Tibial artery (tissue), 4 donors: ENCODE data around the gene FCAMR.
"Not testable (repeated sequence)": the region's sequence is repeated elsewhere in the genome, so short reads cannot be mapped to it uniquely, and the experiment has no call there.

Experiments
- DNase-seq, 2 donors: peaks; one replicate each; pipeline ENCODE4 v3.0.0-alpha.2; 2019
- H3K27ac ChIP-seq, 2 donors: fragments of 200-600 bp; sonication (generic) in 1 of 2; 1 replicate in 1 of 2; 2 replicates in 1 of 2; pipeline ENCODE4 v1.5.1; 2018 to 2019; ENCODE audit warnings: mild to moderate bottlenecking in 1 of 2
- H3K27me3 ChIP-seq, 2 donors: fragments of 200-600 bp; sonication (generic) in 1 of 2; one replicate each; pipeline versions ENCODE4 v1.5.1 to v1.6.0; 2016 to 2019
- H3K36me3 ChIP-seq, 3 donors: fragments of 200-600 bp; sonication (generic) in 2 of 3; one replicate each; pipeline ENCODE4 v1.5.1; 2016 to 2019; ENCODE audit warnings: mild to moderate bottlenecking in 2 of 3
- H3K4me1 ChIP-seq, 4 donors: fragments of 200-600 bp; sonication (generic) in 2 of 4; 1 replicate in 3 of 4; 2 replicates in 1 of 4; pipeline ENCODE4 v1.5.1; 2016 to 2019
- H3K4me3 ChIP-seq, 2 donors: fragments of 200-600 bp; sonication (generic) in 1 of 2; 1 replicate in 1 of 2; 2 replicates in 1 of 2; pipeline ENCODE4 v1.5.1; 2018 to 2019; ENCODE audit warnings: mild to moderate bottlenecking in 2 of 2
- H3K9me3 ChIP-seq, 3 donors: fragments of 200-600 bp; sonication (generic) in 1 of 3; one replicate each; pipeline ENCODE4 v1.5.1; 2016 to 2019
- intact Hi-C: fragments of 100-400 bp; cut with DNase I; formaldehyde crosslinking; loops from one replicate; pipeline ENCODE4 v1.15.0; 2023; ENCODE audit warnings: low total_unique reads
- TF ChIP-seq, protein P1 (sequence below), 2 experiments: fragments of 200-600 bp in 1 of 2; fragments of 450-650 bp in 1 of 2; IDR thresholded peaks; one replicate each; pipeline ENCODE4 v1.5.1; 2017 to 2019; ENCODE audit warnings: antibody characterized with exemption in 2 of 2, mild to moderate bottlenecking in 1 of 2, moderate library complexity in 1 of 2

FCAMR gene

GRCh38 chr1:206925106-206925736 lies 45.0 kb downstream of the FCAMR start:
- Histone ChIP-seq H3K27me3 (peaks cover 0 to 6% of the 10 kb centered on the region in 2 donors), H3K27ac (no peak overlapping the region), H3K4me3 (no peak overlapping the region), H3K36me3 (no peaks in the 10 kb centered on the region), H3K9me3 (no peaks in the 10 kb centered on the region), H3K4me1 (no peaks in the 10 kb centered on the region)
- TF ChIP-seq, protein P1, sequence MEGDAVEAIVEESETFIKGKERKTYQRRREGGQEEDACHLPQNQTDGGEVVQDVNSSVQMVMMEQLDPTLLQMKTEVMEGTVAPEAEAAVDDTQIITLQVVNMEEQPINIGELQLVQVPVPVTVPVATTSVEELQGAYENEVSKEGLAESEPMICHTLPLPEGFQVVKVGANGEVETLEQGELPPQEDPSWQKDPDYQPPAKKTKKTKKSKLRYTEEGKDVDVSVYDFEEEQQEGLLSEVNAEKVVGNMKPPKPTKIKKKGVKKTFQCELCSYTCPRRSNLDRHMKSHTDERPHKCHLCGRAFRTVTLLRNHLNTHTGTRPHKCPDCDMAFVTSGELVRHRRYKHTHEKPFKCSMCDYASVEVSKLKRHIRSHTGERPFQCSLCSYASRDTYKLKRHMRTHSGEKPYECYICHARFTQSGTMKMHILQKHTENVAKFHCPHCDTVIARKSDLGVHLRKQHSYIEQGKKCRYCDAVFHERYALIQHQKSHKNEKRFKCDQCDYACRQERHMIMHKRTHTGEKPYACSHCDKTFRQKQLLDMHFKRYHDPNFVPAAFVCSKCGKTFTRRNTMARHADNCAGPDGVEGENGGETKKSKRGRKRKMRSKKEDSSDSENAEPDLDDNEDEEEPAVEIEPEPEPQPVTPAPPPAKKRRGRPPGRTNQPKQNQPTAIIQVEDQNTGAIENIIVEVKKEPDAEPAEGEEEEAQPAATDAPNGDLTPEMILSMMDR (IDR thresholded peaks at IDR 0.05), result no peak
- DNase-seq, result peak in 1 of 2 donors; percentile 39
- intact Hi-C loops, result no loop called here

- no peak for DNase-seq
- no peaks in the 10 kb centered on the region for H3K9me3 ChIP-seq
- H3K4me1 ChIP-seq, result no peaks in the 10 kb centered on the region
- H3K4me3 ChIP-seq, result no peak overlapping the region
- TF ChIP-seq, protein P1 (IDR thresholded peaks at IDR 0.05), result no peak
- no peaks in the 10 kb centered on the region for H3K36me3 ChIP-seq
- H3K27ac ChIP-seq, result no peak overlapping the region
- intact Hi-C loops, result no loop called here
- H3K27me3 ChIP-seq, result peaks cover 0 to 6% of the 10 kb centered on the region in 2 donors
Measured at GRCh38 chr1:206924592-206925105, 45.6 kb downstream of the FCAMR start.

DNA sequence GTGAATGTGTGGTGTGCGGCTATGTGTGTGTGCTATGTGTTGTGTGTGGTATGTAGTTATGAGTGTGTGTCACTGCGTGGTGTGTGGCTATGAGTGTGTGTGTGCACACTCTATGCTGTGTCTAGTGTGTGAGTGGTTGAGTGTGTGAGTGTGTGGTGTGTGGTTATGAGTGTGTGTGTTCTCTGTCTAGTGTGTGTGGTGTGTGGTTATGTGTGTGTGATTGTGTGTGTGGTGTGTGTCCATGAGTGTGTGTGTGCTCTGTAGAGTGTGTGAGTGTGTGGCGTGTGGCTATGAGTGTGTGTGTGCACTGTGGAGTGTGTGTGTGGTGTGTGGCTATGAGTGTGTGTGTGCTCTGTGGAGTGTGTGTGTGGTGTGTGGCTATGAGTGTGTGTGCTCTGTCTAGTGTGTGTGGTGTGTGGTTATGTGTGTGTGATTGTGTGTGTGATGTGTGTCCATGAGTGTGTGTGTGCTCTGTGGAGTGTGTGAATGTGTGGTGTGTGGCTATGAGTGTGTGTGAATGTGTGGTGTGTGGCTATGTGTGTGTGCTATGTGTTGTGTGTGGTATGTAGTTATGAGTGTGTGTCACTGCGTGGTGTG lies 46.2 kb downstream of the FCAMR start:
- H3K4me3 ChIP-seq, H3K27me3 ChIP-seq, intact Hi-C loops, H3K27ac ChIP-seq, DNase-seq, H3K4me1 ChIP-seq, H3K36me3 ChIP-seq, H3K9me3 ChIP-seq: not testable (repeated sequence)

DNA sequence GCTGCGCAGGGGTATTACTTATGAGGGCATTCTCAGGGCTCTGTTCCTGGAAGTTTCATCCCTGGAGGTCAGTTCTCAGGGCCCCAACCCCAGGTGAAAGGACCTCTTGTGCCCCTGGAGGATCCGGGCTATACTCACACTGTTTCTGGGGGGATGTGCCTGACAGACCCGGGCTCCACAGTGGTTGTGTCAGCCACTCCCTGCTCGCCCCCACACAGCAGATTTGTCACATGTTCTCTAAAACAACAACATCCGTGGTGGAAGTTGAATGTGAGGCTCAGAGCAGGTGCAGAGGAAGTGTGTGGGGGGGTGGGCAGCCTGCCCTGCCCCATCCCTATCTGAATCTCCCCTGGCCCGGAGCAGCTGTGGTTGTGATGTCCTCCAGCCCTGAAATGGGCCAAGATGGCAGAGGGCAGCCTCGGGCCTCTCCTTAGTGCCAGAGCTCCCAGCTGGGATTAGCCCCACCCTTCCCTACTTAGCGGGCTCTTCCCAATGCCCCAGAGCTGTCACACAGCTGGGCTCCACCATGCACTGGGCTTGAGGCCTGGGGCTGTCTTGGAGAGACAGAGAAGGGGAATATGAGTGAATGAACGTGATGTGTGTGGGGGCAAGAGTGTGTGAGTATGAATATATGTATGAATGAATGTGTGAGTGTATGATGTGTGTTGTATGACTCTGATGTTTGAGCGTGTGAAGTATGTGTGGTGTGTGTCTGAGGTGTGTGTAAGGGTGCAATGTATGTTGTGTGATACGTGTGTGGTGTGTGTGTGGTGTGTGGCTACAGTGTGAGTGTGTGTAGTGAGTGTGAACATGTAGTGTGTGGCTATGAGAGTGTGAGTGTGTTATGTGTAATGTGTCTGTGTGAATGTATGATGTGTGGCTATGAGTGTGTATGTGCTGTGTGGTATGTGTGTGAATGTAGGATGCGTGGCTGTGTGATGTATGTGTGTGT lies 47.0 kb downstream of the FCAMR start:
- H3K4me3 ChIP-seq, result no peak overlapping the region
- intact Hi-C loops, result no loop called here
- no peaks in the 10 kb centered on the region for H3K4me1 ChIP-seq
- peaks cover 0 to 6% of the 10 kb centered on the region in 2 donors for H3K27me3 ChIP-seq
- TF ChIP-seq, protein P1 (IDR thresholded peaks at IDR 0.05), result no peak
- no peak overlapping the region for H3K27ac ChIP-seq
- H3K9me3 ChIP-seq, result no peaks in the 10 kb centered on the region
- DNase-seq, result no peak
- H3K36me3 ChIP-seq, result no peaks in the 10 kb centered on the region

- Histone ChIP-seq H3K27ac (no peak overlapping the region), H3K9me3 (no peaks in the 10 kb centered on the region), H3K4me3 (no peak overlapping the region), H3K36me3 (no peaks in the 10 kb centered on the region), H3K27me3 (peaks cover 0 to 9% of the 10 kb centered on the region in 2 donors), H3K4me1 (no peaks in the 10 kb centered on the region)
- intact Hi-C loops, result no loop called here
- DNase-seq, result no peak
- TF ChIP-seq, protein P1 (IDR thresholded peaks at IDR 0.05), result no peak
Measured at GRCh38 chr1:206922524-206922923, 47.7 kb downstream of the FCAMR start.
